HL-60 (cell line): ENCODE results near the gene ARMH3.

Experiments
- CTCF ChIP-seq: IDR thresholded peaks from one replicate; pipeline ENCODE4 v1.5.1; 2011; ENCODE audit warnings: low read length, control low read depth, inconsistent platforms; ENCODE audit not compliant: insufficient read depth
- REST ChIP-seq: IDR thresholded peaks from 2 replicates; pipeline ENCODE4 v1.6.1; 2012; ENCODE audit warnings: low read depth; ENCODE audit not compliant: insufficient replicate concordance

DNA sequence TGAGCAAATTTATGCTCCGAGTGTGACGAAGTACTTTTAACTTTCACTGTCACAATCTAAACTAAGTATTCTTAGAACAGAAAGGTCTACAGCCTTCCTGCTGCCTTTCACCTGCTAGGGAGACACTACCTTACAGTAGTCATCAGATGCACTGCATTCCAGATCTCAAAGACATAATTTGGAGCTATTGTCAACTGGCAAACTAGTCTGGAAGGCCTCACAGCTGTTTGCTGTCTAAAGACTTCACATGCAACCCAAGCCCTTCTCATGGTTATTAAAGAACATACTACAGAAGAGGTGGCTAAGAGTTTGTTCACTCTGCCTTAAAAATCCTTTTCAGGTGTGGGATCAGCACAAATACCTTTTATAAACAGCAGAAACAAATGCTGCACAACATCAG, 120.5 kb downstream of the ARMH3 start:
- TF ChIP-seq CTCF (no peak), REST (no peak)
